Inferior parietal cortex (tissue), 1 donor: Measurements from ENCODE around the gene MVB12A.

Experiments
- DNase-seq: peaks from one replicate; pipeline ENCODE4 v3.0.0-alpha.2; 2016; ENCODE audit errors: extremely low spot score

Gene MVB12A

GRCh38 chr19:17419621-17420474 lies at the start of gene MVB12A:
Gene MVB12A (plus strand): TSS chr19:17420047. CDS start chr19:17420136, 89 bp downstream.
- DNase-seq, result peak; percentile 99

- no peak for DNase-seq
These were observed 42.8 kb upstream of the MVB12A start, which contains the start of gene PLVAP for GRCh38 chr19:17376935-17377600. Gene PLVAP (minus strand): TSS chr19:17377342. CDS start chr19:17377288, 54 bp downstream.

GRCh38 chr19:17378271-17378670 lies 41.6 kb upstream of the MVB12A start:
- no peak for DNase-seq

- DNase-seq, result no peak
These were observed 40.6 kb upstream of the MVB12A start for GRCh38 chr19:17379221-17379631.

GRCh38 chr19:17380426-17381138 lies 39.3 kb upstream of the MVB12A start:
- no peak for DNase-seq

GRCh38 chr19:17385878-17386611 lies 33.8 kb upstream of the MVB12A start:
- peak; percentile 29 for DNase-seq

- no peak for DNase-seq
These were observed 30.6 kb upstream of the MVB12A start for GRCh38 chr19:17389288-17389687.

GRCh38 chr19:17389957-17390664 lies 29.7 kb upstream of the MVB12A start:
- no peak for DNase-seq

- DNase-seq, result peak; percentile 75
These were observed 29.0 kb upstream of the MVB12A start for GRCh38 chr19:17390665-17391370.

GRCh38 chr19:17391371-17392151 lies 28.3 kb upstream of the MVB12A start:
- DNase-seq, result peak; percentile 26

- DNase-seq, result no peak
These were observed 26.8 kb upstream of the MVB12A start for GRCh38 chr19:17393002-17393401.

GRCh38 chr19:17393914-17394313 lies 25.9 kb upstream of the MVB12A start, which contains the start of gene CCDC194:
Gene CCDC194 (minus strand): TSS chr19:17394196. CDS start chr19:17394158, 38 bp downstream.
- no peak for DNase-seq

GRCh38 chr19:17394891-17395415 lies 24.9 kb upstream of the MVB12A start:
- peak; percentile 37 for DNase-seq

GRCh38 chr19:17398902-17399527 lies 20.8 kb upstream of the MVB12A start:
- DNase-seq, result no peak

GRCh38 chr19:17401628-17402027 lies 18.2 kb upstream of the MVB12A start:
- DNase-seq, result no peak

GRCh38 chr19:17402982-17403855 lies 16.6 kb upstream of the MVB12A start:
- no peak for DNase-seq

GRCh38 chr19:17404015-17404414 lies 15.8 kb upstream of the MVB12A start:
- DNase-seq, result no peak
